Measurements from ENCODE around the gene ADAM15.

ADAM15 gene

GRCh38 chr1:155064832-155065429 is 13.8 kb downstream of the ADAM15 start:
- ChIA-PET CTCF (interaction anchor here (1.1 to 3.2 kb wide), 6 partner anchors 15 to 108 kb away, joined by 3 to 43 read pairs (median 4); partner anchors contain the start of gene KRTCAP2), POLR2A (interaction anchor here (1.5 to 3.7 kb wide), 4 partner anchors 11 to 20 kb away, joined by 6 to 20 read pairs (median 13); partner anchors contain the start of gene ADAM15)
- no peak for TF ChIP-seq ARNT (IDR thresholded peaks at IDR 0.05)
- TF ChIP-seq NFRKB (IDR thresholded peaks at IDR 0.05) = no peak
- DNase-seq (ENCODE audit: extremely low spot score) = no peak

GRCh38 chr1:155066777-155067176 is 15.7 kb downstream of the ADAM15 start:
- DNase-seq (ENCODE audit: extremely low spot score) = no peak
- POLR2A ChIA-PET = interaction anchor here (0.8 to 1.9 kb wide), 4 partner anchors 9 to 106 kb away, joined by 3 to 6 read pairs (median 4); partner anchors contain the start of genes EFNA3 and KRTCAP2
- TF ChIP-seq ARNT (IDR thresholded peaks at IDR 0.05) (no peak), L3MBTL2 (conservative IDR thresholded peaks at IDR 0.05) (no peak), PKNOX1 (IDR thresholded peaks at IDR 0.05) (no peak), FOXK2 (IDR thresholded peaks at IDR 0.05) (no peak), ZNF384 (IDR thresholded peaks at IDR 0.05) (no peak), HDGF (IDR thresholded peaks at IDR 0.05; ENCODE audit: borderline replicate concordance) (no peak), LEF1 (IDR thresholded peaks at IDR 0.05; ENCODE audit: borderline replicate concordance) (no peak), BHLHE40 (IDR thresholded peaks at IDR 0.05; ENCODE audit: borderline replicate concordance) (no peak)
- CTCF ChIA-PET = interaction anchor here (1.0 to 2.1 kb wide), 4 partner anchors 9 to 101 kb away, joined by 3 to 9 read pairs (median 4); no protein-coding TSS in a partner anchor

GRCh38 chr1:155068599-155068998 is 17.5 kb downstream of the ADAM15 start:
- CTCF ChIA-PET = interaction anchor here (0.6 to 2.1 kb wide), 2 partner anchors 17 to 99 kb away, joined by 3 to 9 read pairs; no protein-coding TSS in a partner anchor

GRCh38 chr1:155069551-155070157 is 18.5 kb downstream of the ADAM15 start:
- ChIA-PET CTCF (interaction anchor here (0.7 to 1.5 kb wide), 3 partner anchors 8 to 86 kb away, joined by 3 to 8 read pairs (median 6); no protein-coding TSS in a partner anchor), POLR2A (interaction anchor here (0.8 to 1.7 kb wide), 3 partner anchors 11 to 109 kb away, joined by 3 to 4 read pairs (median 4); partner anchors contain the start of gene ADAM15)
- no peak for DNase-seq (ENCODE audit: extremely low spot score)
- TF ChIP-seq SUZ12 (IDR thresholded peaks at IDR 0.05) = no peak
- TF ChIP-seq CTBP1 (IDR thresholded peaks at IDR 0.05; ENCODE audit: borderline replicate concordance) = no peak
- no peak for TF ChIP-seq PKNOX1 (IDR thresholded peaks at IDR 0.05)
- TF ChIP-seq ELF4 (IDR thresholded peaks at IDR 0.05) = no peak
- no peak for TF ChIP-seq FOXK2 (IDR thresholded peaks at IDR 0.05)
- TF ChIP-seq TARDBP (IDR thresholded peaks at IDR 0.05) = no peak
- no peak for TF ChIP-seq NFRKB (IDR thresholded peaks at IDR 0.05)
- no peak for TF ChIP-seq ARNT (IDR thresholded peaks at IDR 0.05)
- TF ChIP-seq FOXM1 (IDR thresholded peaks at IDR 0.05; ENCODE audit: borderline replicate concordance) = no peak
- TF ChIP-seq L3MBTL2 (conservative IDR thresholded peaks at IDR 0.05) = no peak
- no peak for TF ChIP-seq ZNF384 (IDR thresholded peaks at IDR 0.05)
- no peak for TF ChIP-seq HDGF (IDR thresholded peaks at IDR 0.05; ENCODE audit: borderline replicate concordance)
- TF ChIP-seq LEF1 (IDR thresholded peaks at IDR 0.05; ENCODE audit: borderline replicate concordance) = no peak
- no peak for TF ChIP-seq FOXA1 (IDR thresholded peaks at IDR 0.05)

More at GRCh38 chr1:155068599-155068998, 17.5 kb downstream of the ADAM15 start:
- TF ChIP-seq L3MBTL2 (conservative IDR thresholded peaks at IDR 0.05) = no peak
- no peak for TF ChIP-seq ZNF384 (IDR thresholded peaks at IDR 0.05)
- TF ChIP-seq ARNT (IDR thresholded peaks at IDR 0.05) = no peak
- no peak for TF ChIP-seq FOXK2 (IDR thresholded peaks at IDR 0.05)
- TF ChIP-seq BHLHE40 (IDR thresholded peaks at IDR 0.05; ENCODE audit: borderline replicate concordance) = no peak
- TF ChIP-seq CTBP1 (IDR thresholded peaks at IDR 0.05; ENCODE audit: borderline replicate concordance) = no peak
- no peak for TF ChIP-seq LEF1 (IDR thresholded peaks at IDR 0.05; ENCODE audit: borderline replicate concordance)
- TF ChIP-seq FOXA1 (IDR thresholded peaks at IDR 0.05) = no peak
- TF ChIP-seq ELF4 (IDR thresholded peaks at IDR 0.05) = no peak
- no peak for TF ChIP-seq NFRKB (IDR thresholded peaks at IDR 0.05)
- no peak for TF ChIP-seq PKNOX1 (IDR thresholded peaks at IDR 0.05)
- no peak for TF ChIP-seq SUZ12 (IDR thresholded peaks at IDR 0.05)
- TF ChIP-seq SP1 (IDR thresholded peaks at IDR 0.05) = no peak
- TF ChIP-seq FOXM1 (IDR thresholded peaks at IDR 0.05; ENCODE audit: borderline replicate concordance) = no peak
- TF ChIP-seq TARDBP (IDR thresholded peaks at IDR 0.05) = no peak
- no peak for TF ChIP-seq HDGF (IDR thresholded peaks at IDR 0.05; ENCODE audit: borderline replicate concordance)
- no peak for DNase-seq (ENCODE audit: extremely low spot score)
- POLR2A ChIA-PET = no interaction called here

GRCh38 chr1:155070158-155070621 is 19.1 kb downstream of the ADAM15 start:
- CTCF ChIA-PET = interaction anchor here (0.5 to 1.5 kb wide), 4 partner anchors 9 to 187 kb away, joined by 3 to 8 read pairs (median 6); no protein-coding TSS in a partner anchor
- POLR2A ChIA-PET = interaction anchor here (1.4 to 1.7 kb wide), 2 partner anchors 11 to 109 kb away, joined by 4 read pairs; no protein-coding TSS in a partner anchor
- TF ChIP-seq BHLHE40 (IDR thresholded peaks at IDR 0.05; ENCODE audit: borderline replicate concordance) = no peak
- TF ChIP-seq ARNT (IDR thresholded peaks at IDR 0.05) = no peak
- no peak for TF ChIP-seq ZNF384 (IDR thresholded peaks at IDR 0.05)
- TF ChIP-seq FOXM1 (IDR thresholded peaks at IDR 0.05; ENCODE audit: borderline replicate concordance) = no peak
- TF ChIP-seq L3MBTL2 (conservative IDR thresholded peaks at IDR 0.05) = no peak
- TF ChIP-seq TARDBP (IDR thresholded peaks at IDR 0.05) = no peak
- no peak for TF ChIP-seq PKNOX1 (IDR thresholded peaks at IDR 0.05)
- no peak for TF ChIP-seq CTBP1 (IDR thresholded peaks at IDR 0.05; ENCODE audit: borderline replicate concordance)
- no peak for TF ChIP-seq FOXA1 (IDR thresholded peaks at IDR 0.05)
- no peak for TF ChIP-seq LEF1 (IDR thresholded peaks at IDR 0.05; ENCODE audit: borderline replicate concordance)
- TF ChIP-seq NFRKB (IDR thresholded peaks at IDR 0.05) = no peak
- TF ChIP-seq ELF4 (IDR thresholded peaks at IDR 0.05) = no peak
- no peak for TF ChIP-seq HDGF (IDR thresholded peaks at IDR 0.05; ENCODE audit: borderline replicate concordance)
- TF ChIP-seq SP1 (IDR thresholded peaks at IDR 0.05) = no peak
- DNase-seq (ENCODE audit: extremely low spot score) = no peak

All from HEK293T (cell line).